ENCODE measurements around the gene LMF2. TPM values are rescaled to one million over a fixed set of nuclear protein-coding genes. Genes with fewer than 3 reads are reported as not detected.

The LMF2 gene
- total and polyA plus RNA-seq, 2 of the 8 experiments (the other 6 are each of a cell fraction or from before 2014, with no cell fraction given) = 34.3 to 62.9 TPM

DNA sequence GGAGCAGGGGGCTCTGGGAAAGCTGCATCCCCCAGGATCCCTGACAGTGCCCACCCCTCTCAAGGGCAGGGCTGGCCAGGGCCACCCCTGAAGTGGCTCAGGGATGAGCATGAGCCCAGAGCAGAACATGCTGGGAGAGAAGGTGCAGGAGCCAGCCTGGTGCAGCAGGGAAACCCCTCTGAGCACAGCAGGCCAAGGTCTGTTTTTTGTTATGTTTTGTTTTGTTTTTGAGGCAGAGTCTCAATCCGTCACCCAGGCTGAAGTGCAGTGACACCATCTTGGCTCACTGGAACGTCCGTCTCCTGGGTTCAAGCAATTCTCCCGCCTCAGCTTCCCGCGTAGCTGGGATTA, 31.9 kb downstream of the LMF2 start (continued):
- TF ChIP-seq EZH2 (IDR thresholded peaks at IDR 0.05; ENCODE audit: low read depth, low read length, severe bottlenecking) = no peak

Measured in H1 (cell line).